Activated CD4-positive, alpha-beta T cell treated with anti-CD3 and anti-CD28 coated beads, Interleukin-2, amount 50 U/mL, for 1 hour (primary cell): ENCODE results near the gene ICAM5.
"Not testable (repeated sequence)": the region's sequence is repeated elsewhere in the genome, so short reads cannot be mapped to it uniquely, and the experiment has no call there.

Source experiments
- DNase-seq: peaks from one replicate; pipeline ENCODE4 v3.0.0-alpha.2; 2020

The ICAM5 gene

DNA sequence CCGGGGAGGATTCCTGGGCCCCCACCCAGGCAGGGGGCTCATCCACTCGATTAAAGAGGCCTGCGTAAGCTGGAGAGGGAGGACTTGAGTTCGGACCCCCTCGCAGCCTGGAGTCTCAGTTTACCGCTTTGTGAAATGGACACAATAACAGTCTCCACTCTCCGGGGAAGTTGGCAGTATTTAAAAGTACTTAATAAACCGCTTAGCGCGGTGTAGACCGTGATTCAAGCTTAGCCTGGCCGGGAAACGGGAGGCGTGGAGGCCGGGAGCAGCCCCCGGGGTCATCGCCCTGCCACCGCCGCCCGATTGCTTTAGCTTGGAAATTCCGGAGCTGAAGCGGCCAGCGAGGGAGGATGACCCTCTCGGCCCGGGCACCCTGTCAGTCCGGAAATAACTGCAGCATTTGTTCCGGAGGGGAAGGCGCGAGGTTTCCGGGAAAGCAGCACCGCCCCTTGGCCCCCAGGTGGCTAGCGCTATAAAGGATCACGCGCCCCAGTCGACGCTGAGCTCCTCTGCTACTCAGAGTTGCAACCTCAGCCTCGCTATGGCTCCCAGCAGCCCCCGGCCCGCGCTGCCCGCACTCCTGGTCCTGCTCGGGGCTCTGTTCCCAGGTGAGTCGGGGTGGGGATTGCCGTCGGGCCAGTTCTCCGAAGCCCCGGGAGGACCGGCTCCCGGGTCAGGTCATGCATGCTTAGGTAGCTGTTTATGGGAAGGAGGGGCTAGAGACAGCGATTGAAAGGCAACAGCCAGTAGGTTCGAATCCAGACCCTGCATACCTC lies 18.9 kb upstream of the ICAM5 start, which contains the start of gene ICAM1:
ICAM1 (plus strand) TSS at position 505 of the 779 bp plus-strand sequence; CDS start at position 545, 40 bp downstream.
- DNase-seq = peak; percentile 60

DNA sequence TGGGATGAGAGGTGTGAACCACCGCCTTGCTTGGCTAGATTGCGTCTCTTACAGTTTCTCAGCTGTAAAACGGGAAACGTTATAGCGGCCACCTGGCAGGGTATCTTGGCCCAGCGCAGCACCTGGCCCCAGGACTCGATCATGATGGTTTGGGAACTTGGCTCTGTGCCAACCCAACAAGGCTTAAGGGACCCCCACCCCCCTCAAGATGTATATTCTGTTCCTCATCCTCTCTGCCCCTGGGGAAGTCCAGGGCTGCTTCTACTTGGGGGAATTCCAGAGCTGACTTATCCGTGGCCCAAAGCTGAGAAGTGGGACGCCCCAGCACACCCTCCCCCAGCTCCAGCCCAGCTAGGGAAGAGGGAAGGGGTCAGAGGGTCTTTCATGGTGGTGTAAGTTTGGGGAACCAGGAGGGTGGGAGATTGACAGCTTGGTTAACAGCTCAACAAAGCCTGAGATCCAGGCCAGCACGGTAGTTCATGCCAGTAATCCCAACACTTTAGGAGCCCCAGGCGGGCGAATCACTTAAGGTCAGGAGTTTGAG lies 18.1 kb upstream of the ICAM5 start:
- DNase-seq = no peak

DNA sequence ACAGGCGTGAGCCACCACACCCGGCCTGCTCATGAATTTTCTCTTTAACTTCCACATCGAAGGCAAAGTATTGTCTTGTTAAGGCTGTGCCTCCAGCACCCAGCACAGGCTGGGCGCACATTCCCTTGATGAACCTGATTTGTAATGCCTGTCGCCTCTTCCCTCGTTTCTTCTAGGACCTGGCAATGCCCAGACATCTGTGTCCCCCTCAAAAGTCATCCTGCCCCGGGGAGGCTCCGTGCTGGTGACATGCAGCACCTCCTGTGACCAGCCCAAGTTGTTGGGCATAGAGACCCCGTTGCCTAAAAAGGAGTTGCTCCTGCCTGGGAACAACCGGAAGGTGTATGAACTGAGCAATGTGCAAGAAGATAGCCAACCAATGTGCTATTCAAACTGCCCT lies 15.2 kb upstream of the ICAM5 start:
- no peak for DNase-seq

DNA sequence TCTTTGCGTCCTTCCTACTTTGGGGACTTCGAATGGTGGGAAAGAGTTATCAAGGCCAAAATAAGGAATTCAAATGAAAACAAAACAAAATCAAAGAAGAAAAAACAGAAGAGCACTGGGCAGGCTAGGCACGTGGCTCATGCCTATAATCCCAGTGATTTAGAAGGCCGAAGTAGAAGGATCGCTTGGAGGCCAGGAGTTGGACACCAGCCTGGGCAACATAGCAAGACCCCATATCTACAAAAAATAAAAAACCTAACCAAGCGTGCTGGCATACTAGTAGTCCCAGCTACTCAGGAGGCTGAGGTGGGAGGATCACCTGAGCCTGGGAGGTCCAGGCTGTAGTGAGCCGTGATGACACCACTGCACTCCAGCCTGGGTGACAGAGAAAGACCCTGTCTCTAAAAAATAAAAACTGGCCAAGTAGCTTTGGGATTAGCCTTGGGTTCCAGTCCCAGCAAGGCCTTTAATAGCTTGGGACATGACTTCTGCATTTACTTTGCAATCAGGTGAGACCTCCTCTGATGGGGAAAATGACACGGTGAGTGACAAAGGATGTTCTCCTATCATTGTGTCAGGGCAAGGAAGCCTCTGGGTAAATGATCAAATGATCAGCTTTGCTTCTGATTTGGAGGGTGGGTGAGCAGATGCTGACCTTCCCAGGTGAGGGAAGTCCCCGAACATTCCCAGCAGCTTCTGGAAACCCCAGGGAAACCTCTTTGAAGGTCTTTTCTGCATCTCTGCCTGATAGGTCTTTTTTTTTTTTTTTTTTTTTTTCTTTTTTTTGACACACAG lies 11.8 kb upstream of the ICAM5 start:
- DNase-seq = no peak

DNA sequence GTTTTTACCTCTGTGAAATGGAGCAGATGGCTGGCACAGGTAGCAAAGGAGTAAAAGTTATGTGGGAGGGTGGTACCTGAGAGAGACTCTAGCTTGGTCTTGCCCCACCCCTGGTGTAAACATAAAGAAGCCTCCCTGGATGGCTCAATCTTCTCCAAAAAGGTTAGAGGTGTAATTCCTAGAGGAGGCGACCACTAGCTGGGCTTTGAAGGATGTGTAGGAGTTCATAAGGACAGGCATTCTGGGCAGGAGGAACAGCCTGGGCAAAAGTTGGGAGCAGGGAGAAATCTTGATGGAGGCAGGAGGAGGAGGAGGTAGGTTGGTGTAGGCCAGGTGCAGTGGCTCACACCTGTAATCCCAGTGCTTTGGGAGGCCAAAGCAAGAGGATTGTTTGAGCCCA lies 10.8 kb upstream of the ICAM5 start:
- DNase-seq = no peak

DNA sequence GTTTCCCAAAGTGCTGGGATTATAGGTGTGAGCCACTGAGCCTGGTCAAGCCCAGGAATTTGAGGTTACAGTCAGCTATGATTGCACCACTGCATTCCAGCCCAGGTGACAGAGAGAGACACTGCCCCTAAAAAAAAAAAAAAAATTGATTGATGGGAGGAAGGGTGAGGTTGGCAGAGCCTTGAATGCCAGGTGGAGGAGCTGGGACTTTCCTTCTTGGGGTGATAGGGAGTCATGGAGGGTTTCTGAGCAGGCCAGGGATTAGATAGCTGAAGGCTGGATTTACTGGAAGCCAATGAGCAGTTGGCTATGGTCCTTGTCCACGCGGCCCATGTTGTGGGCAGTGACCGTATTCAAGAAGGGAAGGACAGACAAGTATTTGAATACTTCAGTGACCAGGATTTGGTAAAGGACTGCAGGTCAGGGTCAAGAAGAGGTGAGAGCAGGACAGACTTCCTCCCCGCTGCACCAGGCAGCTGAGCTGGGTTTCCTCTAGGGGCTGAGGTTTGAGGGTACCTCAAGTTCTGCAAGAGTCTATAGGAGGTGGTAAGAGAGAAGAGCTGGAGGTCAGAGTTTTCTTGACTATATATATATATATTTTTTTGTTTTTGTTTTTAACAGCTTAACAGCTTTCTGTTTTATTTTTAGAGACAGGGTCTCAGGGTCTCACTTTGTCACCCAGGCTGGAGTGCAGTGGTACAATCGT lies 9.9 kb upstream of the ICAM5 start:
- DNase-seq = no peak

DNA sequence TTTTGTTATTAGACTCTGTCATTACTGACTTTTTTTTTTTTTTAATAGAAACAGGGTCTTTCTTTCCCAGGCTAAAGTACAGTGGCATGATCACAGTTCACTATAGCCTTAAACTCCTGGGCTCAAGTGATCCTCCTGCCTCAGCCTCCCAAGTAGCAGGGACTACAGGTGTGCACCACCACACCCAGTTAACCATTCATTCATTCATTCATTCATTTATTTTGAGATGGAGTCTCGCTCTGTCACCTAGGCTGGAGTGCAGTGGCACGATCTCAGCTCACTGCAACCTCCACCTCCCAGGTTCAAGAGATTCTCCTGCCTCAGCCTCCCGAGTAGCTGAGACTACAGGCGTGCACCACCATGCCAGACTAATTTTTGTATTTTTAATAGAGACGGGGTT lies 7.7 kb upstream of the ICAM5 start:
- DNase-seq = not testable (repeated sequence)

DNA sequence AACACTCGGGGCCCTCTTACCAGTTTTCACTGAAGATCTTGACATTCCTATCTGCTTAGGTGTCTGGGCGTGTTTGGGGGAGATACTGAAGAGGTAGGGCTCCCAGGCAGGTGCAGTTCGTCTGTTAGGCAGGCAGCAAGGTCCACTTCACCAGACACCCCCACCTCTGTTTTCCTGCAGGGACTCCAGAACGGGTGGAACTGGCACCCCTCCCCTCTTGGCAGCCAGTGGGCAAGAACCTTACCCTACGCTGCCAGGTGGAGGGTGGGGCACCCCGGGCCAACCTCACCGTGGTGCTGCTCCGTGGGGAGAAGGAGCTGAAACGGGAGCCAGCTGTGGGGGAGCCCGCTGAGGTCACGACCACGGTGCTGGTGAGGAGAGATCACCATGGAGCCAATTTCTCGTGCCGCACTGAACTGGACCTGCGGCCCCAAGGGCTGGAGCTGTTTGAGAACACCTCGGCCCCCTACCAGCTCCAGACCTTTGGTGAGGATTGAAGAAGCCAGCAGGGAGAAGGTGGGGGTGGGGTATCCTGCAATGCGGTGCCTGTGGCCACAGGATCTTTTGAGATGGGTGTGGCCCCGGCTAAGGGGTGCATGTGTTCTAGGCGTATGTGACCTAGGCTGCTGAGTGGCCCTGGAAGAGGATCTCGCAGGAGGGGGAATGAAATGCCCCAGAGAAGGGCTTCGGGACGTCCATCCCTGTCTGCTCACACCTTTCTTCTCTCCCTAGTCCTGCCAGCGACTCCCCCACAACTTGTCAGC lies 6.3 kb upstream of the ICAM5 start:
- DNase-seq = no peak

DNA sequence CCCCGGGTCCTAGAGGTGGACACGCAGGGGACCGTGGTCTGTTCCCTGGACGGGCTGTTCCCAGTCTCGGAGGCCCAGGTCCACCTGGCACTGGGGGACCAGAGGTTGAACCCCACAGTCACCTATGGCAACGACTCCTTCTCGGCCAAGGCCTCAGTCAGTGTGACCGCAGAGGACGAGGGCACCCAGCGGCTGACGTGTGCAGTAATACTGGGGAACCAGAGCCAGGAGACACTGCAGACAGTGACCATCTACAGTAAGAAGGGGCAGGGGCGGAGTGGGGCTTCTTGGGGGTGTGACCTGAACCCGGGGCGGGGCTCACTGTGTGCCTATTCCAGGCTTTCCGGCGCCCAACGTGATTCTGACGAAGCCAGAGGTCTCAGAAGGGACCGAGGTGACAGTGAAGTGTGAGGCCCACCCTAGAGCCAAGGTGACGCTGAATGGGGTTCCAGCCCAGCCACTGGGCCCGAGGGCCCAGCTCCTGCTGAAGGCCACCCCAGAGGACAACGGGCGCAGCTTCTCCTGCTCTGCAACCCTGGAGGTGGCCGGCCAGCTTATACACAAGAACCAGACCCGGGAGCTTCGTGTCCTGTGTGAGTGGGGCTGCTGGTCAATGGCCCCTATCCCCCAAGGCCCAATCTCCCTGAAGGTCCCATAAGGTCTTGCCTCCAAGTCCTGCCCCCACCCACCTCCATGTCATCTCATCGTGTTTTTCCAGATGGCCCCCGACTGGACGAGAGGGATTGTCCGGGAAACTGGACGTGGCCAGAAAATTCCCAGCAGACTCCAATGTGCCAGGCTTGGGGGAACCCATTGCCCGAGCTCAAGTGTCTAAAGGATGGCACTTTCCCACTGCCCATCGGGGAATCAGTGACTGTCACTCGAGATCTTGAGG lies 5.4 kb upstream of the ICAM5 start:
- DNase-seq = no peak

DNA sequence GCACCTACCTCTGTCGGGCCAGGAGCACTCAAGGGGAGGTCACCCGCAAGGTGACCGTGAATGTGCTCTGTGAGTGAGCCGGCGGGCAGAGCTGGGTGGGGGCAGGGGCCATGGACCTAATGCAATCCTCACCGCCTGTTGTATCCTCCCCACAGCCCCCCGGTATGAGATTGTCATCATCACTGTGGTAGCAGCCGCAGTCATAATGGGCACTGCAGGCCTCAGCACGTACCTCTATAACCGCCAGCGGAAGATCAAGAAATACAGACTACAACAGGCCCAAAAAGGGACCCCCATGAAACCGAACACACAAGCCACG lies 4.8 kb upstream of the ICAM5 start:
- no peak for DNase-seq

DNA sequence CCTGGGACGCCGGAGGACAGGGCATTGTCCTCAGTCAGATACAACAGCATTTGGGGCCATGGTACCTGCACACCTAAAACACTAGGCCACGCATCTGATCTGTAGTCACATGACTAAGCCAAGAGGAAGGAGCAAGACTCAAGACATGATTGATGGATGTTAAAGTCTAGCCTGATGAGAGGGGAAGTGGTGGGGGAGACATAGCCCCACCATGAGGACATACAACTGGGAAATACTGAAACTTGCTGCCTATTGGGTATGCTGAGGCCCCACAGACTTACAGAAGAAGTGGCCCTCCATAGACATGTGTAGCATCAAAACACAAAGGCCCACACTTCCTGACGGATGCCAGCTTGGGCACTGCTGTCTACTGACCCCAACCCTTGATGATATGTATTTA lies 4.4 kb upstream of the ICAM5 start:
- no peak for DNase-seq

DNA sequence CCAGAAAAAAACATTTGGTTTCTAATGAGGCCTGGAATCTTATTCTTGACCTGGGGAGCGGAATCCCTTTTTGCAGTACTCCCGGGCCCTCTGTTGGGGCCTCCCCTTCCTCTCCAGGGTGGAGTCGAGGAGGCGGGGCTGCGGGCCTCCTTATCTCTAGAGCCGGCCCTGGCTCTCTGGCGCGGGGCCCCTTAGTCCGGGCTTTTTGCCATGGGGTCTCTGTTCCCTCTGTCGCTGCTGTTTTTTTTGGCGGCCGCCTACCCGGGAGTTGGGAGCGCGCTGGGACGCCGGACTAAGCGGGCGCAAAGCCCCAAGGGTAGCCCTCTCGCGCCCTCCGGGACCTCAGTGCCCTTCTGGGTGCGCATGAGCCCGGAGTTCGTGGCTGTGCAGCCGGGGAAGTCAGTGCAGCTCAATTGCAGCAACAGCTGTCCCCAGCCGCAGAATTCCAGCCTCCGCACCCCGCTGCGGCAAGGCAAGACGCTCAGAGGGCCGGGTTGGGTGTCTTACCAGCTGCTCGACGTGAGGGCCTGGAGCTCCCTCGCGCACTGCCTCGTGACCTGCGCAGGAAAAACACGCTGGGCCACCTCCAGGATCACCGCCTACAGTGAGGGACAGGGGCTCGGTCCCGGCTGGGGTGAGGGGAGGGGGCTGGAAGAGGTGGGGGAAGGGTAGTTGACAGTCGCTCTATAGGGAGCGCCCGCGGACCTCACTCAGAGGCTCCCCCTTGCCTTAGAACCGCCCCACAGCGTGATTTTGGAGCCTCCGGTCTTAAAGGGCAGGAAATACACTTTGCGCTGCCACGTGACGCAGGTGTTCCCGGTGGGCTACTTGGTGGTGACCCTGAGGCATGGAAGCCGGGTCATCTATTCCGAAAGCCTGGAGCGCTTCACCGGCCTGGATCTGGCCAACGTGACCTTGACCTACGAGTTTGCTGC lies 2.7 kb upstream of the ICAM5 start, which contains the start of gene ICAM4:
ICAM4 (plus strand) TSS at position 153 of the 935 bp plus-strand sequence; CDS start at position 211, 58 bp downstream.
- no peak for DNase-seq

DNA sequence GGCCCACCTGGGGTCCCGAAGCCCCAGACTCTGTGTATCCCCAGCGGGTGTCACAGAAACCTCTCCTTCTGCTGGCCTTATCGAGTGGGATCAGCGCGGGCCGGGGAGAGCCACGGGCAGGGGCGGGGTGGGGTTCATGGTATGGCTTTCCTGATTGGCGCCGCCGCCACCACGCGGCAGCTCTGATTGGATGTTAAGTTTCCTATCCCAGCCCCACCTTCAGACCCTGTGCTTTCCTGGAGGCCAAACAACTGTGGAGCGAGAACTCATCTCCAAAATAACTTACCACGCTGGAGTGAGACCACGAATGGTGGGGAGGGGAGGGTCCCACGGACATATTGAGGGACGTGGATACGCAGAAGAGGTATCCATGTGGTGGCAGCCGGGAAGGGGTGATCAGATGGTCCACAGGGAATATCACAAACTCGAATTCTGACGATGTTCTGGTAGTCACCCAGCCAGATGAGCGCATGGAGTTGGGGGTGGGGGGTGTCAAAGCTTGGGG lies 1.0 kb upstream of the ICAM5 start:
- DNase-seq = no peak

DNA sequence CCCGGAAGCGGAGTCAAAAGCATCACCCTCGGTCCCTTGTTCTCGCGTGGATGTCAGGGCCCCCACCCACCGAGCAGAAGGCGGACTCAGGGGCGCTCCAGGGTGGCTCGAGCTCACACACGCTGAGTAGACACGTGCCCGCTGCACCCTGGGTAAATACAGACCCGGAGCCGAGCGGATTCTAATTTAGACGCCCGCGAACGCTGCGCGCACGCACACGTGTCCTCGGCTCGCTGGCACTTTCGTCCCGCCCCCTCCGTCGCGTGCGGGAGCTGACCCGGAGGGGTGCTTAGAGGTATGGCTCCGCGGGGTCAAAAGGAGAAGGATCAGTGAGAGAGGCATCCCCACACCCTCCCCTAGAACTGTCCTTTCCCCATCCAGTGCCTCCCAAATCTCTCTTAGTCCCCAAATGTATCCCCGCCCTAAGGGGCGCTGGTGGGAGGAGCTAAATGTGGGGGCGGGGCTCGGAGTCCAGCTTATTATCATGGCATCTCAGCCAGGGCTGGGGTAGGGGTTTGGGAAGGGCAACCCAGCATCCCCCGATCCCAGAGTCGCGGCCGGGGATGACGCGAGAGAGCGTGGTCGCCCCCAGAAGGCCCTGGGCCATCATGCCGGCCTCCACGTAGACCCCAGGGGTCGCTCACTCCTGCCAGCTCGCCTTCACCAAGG lies 451 bp upstream of the ICAM5 start:
- DNase-seq = peak; percentile 64

DNA sequence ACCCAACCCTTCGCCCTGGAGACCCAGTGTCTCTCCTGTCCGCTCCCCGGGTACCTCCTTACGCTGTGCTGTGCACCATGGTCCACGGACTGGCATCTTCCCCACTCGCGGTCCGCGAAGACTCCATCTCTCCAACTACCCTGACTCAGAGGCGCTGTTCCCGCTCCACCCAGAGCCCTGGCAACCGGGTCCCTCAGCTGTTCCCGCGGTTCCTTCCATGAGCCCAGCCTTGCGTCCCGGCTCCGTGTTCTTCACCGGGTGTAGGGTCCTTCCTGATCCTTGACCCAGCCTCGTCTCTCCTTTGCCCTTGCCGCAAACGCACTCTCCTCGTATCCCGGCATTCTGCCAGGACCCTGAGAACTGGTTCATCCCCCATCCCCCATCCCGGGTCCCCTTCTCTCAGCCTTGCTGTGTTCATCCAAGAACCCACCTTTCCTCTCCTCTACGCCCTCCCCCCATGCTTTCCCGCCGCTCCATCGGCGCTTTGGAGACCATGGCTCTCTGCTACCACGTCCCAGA lies 664 bp downstream of the ICAM5 start:
- no peak for DNase-seq

DNA sequence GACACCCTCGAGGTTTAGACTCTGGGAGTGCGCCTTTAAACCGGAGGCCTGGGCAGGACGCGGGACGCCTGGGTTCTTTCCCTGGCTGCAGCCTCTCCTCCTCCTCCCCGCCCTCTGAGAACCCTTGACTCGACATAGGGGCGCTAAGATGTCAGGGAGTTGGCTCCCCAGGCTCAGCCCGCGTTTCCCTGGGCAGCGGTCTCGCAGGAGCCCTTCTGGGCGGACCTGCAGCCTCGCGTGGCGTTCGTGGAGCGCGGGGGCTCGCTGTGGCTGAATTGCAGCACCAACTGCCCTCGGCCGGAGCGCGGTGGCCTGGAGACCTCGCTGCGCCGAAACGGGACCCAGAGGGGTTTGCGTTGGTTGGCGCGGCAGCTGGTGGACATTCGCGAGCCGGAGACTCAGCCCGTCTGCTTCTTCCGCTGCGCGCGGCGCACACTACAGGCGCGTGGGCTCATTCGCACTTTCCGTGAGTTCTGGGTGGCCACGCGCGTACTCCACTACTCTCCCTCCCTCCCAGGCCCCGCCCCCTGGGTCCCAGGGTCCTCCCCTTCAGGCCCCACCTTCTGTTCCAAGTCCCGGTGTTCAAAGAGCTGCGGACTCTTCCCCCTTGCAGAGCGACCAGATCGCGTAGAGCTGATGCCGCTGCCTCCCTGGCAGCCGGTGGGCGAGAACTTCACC lies 1.3 kb downstream of the ICAM5 start:
- DNase-seq = peak; percentile 53

DNA sequence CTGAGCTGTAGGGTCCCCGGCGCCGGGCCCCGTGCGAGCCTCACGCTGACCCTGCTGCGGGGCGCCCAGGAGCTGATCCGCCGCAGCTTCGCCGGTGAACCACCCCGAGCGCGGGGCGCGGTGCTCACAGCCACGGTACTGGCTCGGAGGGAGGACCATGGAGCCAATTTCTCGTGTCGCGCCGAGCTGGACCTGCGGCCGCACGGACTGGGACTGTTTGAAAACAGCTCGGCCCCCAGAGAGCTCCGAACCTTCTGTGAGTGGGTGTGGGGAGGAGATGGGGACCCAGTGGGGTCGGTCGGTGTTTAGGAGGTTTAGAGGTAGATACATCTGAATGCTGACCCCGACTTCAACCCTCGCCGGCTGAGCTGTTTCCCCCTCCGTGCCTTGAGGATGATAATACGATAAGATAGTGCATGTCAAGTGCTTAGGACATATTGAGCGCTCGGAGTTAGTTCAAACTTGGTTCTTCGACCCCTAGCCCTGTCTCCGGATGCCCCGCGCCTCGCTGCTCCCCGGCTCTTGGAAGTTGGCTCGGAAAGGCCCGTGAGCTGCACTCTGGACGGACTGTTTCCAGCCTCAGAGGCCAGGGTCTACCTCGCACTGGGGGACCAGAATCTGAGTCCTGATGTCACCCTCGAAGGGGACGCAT lies 1.9 kb downstream of the ICAM5 start:
- no peak for DNase-seq

DNA sequence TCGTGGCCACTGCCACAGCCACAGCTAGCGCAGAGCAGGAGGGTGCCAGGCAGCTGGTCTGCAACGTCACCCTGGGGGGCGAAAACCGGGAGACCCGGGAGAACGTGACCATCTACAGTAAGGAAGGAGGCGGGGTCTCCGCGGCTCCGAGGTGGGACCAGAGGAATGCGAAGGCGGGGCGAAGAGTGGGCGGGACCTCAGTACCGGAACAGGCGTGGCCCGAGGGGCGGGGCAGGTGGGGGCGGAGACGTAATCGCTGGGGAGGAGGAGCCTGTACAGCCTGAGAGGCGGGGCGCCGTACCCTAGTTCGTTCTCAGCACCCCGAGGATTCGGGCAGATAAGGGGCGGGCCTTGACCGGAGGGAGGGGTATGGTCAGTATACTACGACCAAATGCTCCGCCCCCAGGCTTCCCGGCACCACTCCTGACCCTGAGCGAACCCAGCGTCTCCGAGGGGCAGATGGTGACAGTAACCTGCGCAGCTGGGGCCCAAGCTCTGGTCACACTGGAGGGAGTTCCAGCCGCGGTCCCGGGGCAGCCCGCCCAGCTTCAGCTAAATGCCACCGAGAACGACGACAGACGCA lies 2.5 kb downstream of the ICAM5 start:
- peak; percentile 63 for DNase-seq
